Naive thymus-derived CD8-positive, alpha-beta T cell (primary cell): Measurements from ENCODE around the gene GALNT18. TPM values are rescaled to one million over a fixed set of nuclear protein-coding genes. Genes with fewer than 3 reads are reported as not detected.

Experiments used
- ATAC-seq, 2 donors: fragments of 150-1000 bp; cut with Tn5 transposase in 1 of 2; sonication (Bioruptor Pico), chemical (Tn5 transposase) in 1 of 2; 1 replicate in 1 of 2; 2 replicates in 1 of 2; pipeline ENCODE4 v1.10.0; 2021; ENCODE audit warnings: mild to moderate bottlenecking in 2 of 2, moderate library complexity in 2 of 2
- POLR2A ChIA-PET: fragments of 350-600 bp; sonication (Branson Sonifier 250); formaldehyde crosslinking; loops from one replicate; lab custom pipeline; 2021; ENCODE audit warnings: antibody characterized with exemption; lab: Charles Lee
- DNase-seq, 10 donors: peaks; one replicate each; pipeline versions ENCODE4 v3.0.0 to v3.0.0-alpha.2; 2020 to 2022
- H3K27ac Mint-ChIP-seq, 10 donors: one replicate each; pipeline ENCODE4 v1.8.0; 2020 to 2022; ENCODE audit warnings: mild to moderate bottlenecking in 10 of 10, mixed read lengths in 10 of 10, moderate library complexity in 4 of 10, inconsistent platforms in 1 of 10
- H3K27me3 Mint-ChIP-seq, 5 donors: one replicate each; pipeline ENCODE4 v1.8.0; 2021 to 2022; ENCODE audit warnings: mixed read lengths in 5 of 5
- H3K36me3 Mint-ChIP-seq, 3 donors: one replicate each; pipeline ENCODE4 v1.8.0; 2020 to 2022; ENCODE audit warnings: mixed read lengths in 3 of 3, mild to moderate bottlenecking in 2 of 3, inconsistent platforms in 1 of 3
- H3K4me1 Mint-ChIP-seq, 4 donors: one replicate each; pipeline ENCODE4 v1.8.0; 2021 to 2022; ENCODE audit warnings: mixed read lengths in 4 of 4
- H3K4me3 Mint-ChIP-seq, 10 donors: one replicate each; pipeline ENCODE4 v1.8.0; 2020 to 2022; ENCODE audit warnings: mild to moderate bottlenecking in 10 of 10, mixed read lengths in 10 of 10, moderate library complexity in 6 of 10, inconsistent platforms in 1 of 10
- H3K9me3 Mint-ChIP-seq, 9 donors: one replicate each; pipeline ENCODE4 v1.8.0; 2020 to 2022; ENCODE audit warnings: mixed read lengths in 9 of 9, mild to moderate bottlenecking in 3 of 9, inconsistent platforms in 1 of 9, moderate library complexity in 1 of 9
- polyA plus RNA-seq, 3 donors: library from polyadenylated mRNA; unstranded; fragments of 300-500 nt; fragmentation: Illumina TruSeq; gene quantifications; one replicate each; pipeline ENCODE4 v1.2.3, GENCODE V29; 2021
- total RNA-seq, 8 experiments: library from RNA in 2 of 8; stranded (reverse) in 2 of 8; gene quantifications; one replicate each; pipeline ENCODE4 v1.2.3 and lab custom pipeline; 2021 to 2026

The GALNT18 gene
- total and polyA plus RNA-seq, 5 experiments from 2014 or later, result not detected

GRCh38 chr11:11471201-11471600 is 150.6 kb downstream of the GALNT18 start:
- POLR2A ChIA-PET, result no interaction called here
- no peak for DNase-seq
- Mint-ChIP-seq H3K27ac (no peak overlapping the region), H3K36me3 (no peaks in the 10 kb centered on the region), H3K4me1 (no peaks in the 10 kb centered on the region), H3K27me3 (peaks cover 0 to 10% (median 3%) of the 10 kb centered on the region in 5 donors), H3K9me3 (no peaks in the 10 kb centered on the region), H3K4me3 (no peak overlapping the region)
- no peak for ATAC-seq

- H3K9me3 Mint-ChIP-seq, result no peaks in the 10 kb centered on the region
- H3K4me1 Mint-ChIP-seq, result no peaks in the 10 kb centered on the region
- no peak overlapping the region for H3K4me3 Mint-ChIP-seq
- H3K27ac Mint-ChIP-seq, result no peak overlapping the region
- ATAC-seq, result no peak
- no peaks in the 10 kb centered on the region for H3K36me3 Mint-ChIP-seq
- POLR2A ChIA-PET, result no interaction called here
- H3K27me3 Mint-ChIP-seq, result peaks cover 0 to 8% (median 3%) of the 10 kb centered on the region in 5 donors
- DNase-seq, result no peak
These were observed 152.9 kb downstream of the GALNT18 start for GRCh38 chr11:11468954-11469353.

GRCh38 chr11:11467312-11467711 is 154.5 kb downstream of the GALNT18 start:
- no peaks in the 10 kb centered on the region for H3K36me3 Mint-ChIP-seq
- H3K27ac Mint-ChIP-seq, result no peak overlapping the region
- DNase-seq (no peak), ATAC-seq (no peak)
- POLR2A ChIA-PET, result no interaction called here
- H3K4me3 Mint-ChIP-seq, result no peak overlapping the region
- H3K27me3 Mint-ChIP-seq, result peaks cover 0 to 8% (median 3%) of the 10 kb centered on the region in 5 donors
- H3K9me3 Mint-ChIP-seq, result no peaks in the 10 kb centered on the region
- H3K4me1 Mint-ChIP-seq, result no peaks in the 10 kb centered on the region

- DNase-seq (no peak), ATAC-seq (no peak)
- H3K4me3 Mint-ChIP-seq, result no peak overlapping the region
- H3K27ac Mint-ChIP-seq, result no peak overlapping the region
- H3K27me3 Mint-ChIP-seq, result peaks cover 0 to 3% (median 0%) of the 10 kb centered on the region in 5 donors
- no peaks in the 10 kb centered on the region for H3K36me3 Mint-ChIP-seq
- H3K9me3 Mint-ChIP-seq, result no peaks in the 10 kb centered on the region
- H3K4me1 Mint-ChIP-seq, result no peaks in the 10 kb centered on the region
- POLR2A ChIA-PET, result no interaction called here
These were observed 157.2 kb downstream of the GALNT18 start for GRCh38 chr11:11464555-11464954.

GRCh38 chr11:11463405-11463804 is 158.4 kb downstream of the GALNT18 start:
- Mint-ChIP-seq H3K9me3 (no peaks in the 10 kb centered on the region), H3K4me3 (no peak overlapping the region), H3K36me3 (no peaks in the 10 kb centered on the region), H3K4me1 (no peaks in the 10 kb centered on the region), H3K27ac (no peak overlapping the region), H3K27me3 (peaks cover 0 to 3% (median 0%) of the 10 kb centered on the region in 5 donors)
- ATAC-seq (no peak), DNase-seq (no peak)
- POLR2A ChIA-PET, result no interaction called here

GRCh38 chr11:11461473-11461872 is 160.3 kb downstream of the GALNT18 start:
- no peak for ATAC-seq
- no peaks in the 10 kb centered on the region for H3K36me3 Mint-ChIP-seq
- peaks cover 0 to 3% (median 0%) of the 10 kb centered on the region in 5 donors for H3K27me3 Mint-ChIP-seq
- H3K9me3 Mint-ChIP-seq, result no peaks in the 10 kb centered on the region
- no peak overlapping the region for H3K4me3 Mint-ChIP-seq
- POLR2A ChIA-PET, result no interaction called here
- H3K4me1 Mint-ChIP-seq, result no peaks in the 10 kb centered on the region
- H3K27ac Mint-ChIP-seq, result no peak overlapping the region
- no peak for DNase-seq

- Mint-ChIP-seq H3K9me3 (no peaks in the 10 kb centered on the region), H3K36me3 (no peaks in the 10 kb centered on the region), H3K4me1 (no peaks in the 10 kb centered on the region), H3K27me3 (peaks cover 0 to 3% (median 0%) of the 10 kb centered on the region in 5 donors), H3K4me3 (no peak overlapping the region), H3K27ac (no peak overlapping the region)
- ATAC-seq (no peak), DNase-seq (no peak)
- POLR2A ChIA-PET, result no interaction called here
These were observed 162.2 kb downstream of the GALNT18 start for GRCh38 chr11:11459578-11459977.

GRCh38 chr11:11458485-11458884 is 163.3 kb downstream of the GALNT18 start:
- no peak for ATAC-seq
- no peaks in the 10 kb centered on the region for H3K4me1 Mint-ChIP-seq
- H3K27me3 Mint-ChIP-seq, result peaks cover 0 to 3% (median 0%) of the 10 kb centered on the region in 5 donors
- H3K27ac Mint-ChIP-seq, result no peak overlapping the region
- H3K9me3 Mint-ChIP-seq, result no peaks in the 10 kb centered on the region
- DNase-seq, result no peak
- POLR2A ChIA-PET, result no interaction called here
- no peaks in the 10 kb centered on the region for H3K36me3 Mint-ChIP-seq
- H3K4me3 Mint-ChIP-seq, result no peak overlapping the region

GRCh38 chr11:11458001-11458400 is 163.8 kb downstream of the GALNT18 start:
- POLR2A ChIA-PET, result no interaction called here
- DNase-seq (no peak), ATAC-seq (no peak)
- peaks cover 0 to 3% (median 0%) of the 10 kb centered on the region in 5 donors for H3K27me3 Mint-ChIP-seq
- no peaks in the 10 kb centered on the region for H3K9me3 Mint-ChIP-seq
- H3K4me1 Mint-ChIP-seq, result no peaks in the 10 kb centered on the region
- H3K27ac Mint-ChIP-seq, result no peak overlapping the region
- H3K36me3 Mint-ChIP-seq, result no peaks in the 10 kb centered on the region
- H3K4me3 Mint-ChIP-seq, result no peak overlapping the region

- peaks cover 0 to 3% (median 0%) of the 10 kb centered on the region in 5 donors for H3K27me3 Mint-ChIP-seq
- no peak overlapping the region for H3K4me3 Mint-ChIP-seq
These were observed 164.9 kb downstream of the GALNT18 start for GRCh38 chr11:11456866-11457265.

GRCh38 chr11:11454671-11455223 is 167.1 kb downstream of the GALNT18 start:
- Mint-ChIP-seq H3K27me3 (peaks cover 0 to 1% (median 0%) of the 10 kb centered on the region in 5 donors), H3K27ac (no peak overlapping the region), H3K36me3 (no peaks in the 10 kb centered on the region), H3K9me3 (no peaks in the 10 kb centered on the region), H3K4me1 (no peaks in the 10 kb centered on the region), H3K4me3 (no peak overlapping the region)
- POLR2A ChIA-PET, result no interaction called here
- DNase-seq (no peak), ATAC-seq (no peak)

More at GRCh38 chr11:11456866-11457265, 164.9 kb downstream of the GALNT18 start:
- Mint-ChIP-seq H3K9me3 (no peaks in the 10 kb centered on the region), H3K36me3 (no peaks in the 10 kb centered on the region), H3K27ac (no peak overlapping the region), H3K4me1 (no peaks in the 10 kb centered on the region)
- no peak for DNase-seq
- POLR2A ChIA-PET, result no interaction called here
- no peak for ATAC-seq

- no peak overlapping the region for H3K4me3 Mint-ChIP-seq
- H3K9me3 Mint-ChIP-seq, result no peaks in the 10 kb centered on the region
- POLR2A ChIA-PET, result no interaction called here
- no peak overlapping the region for H3K27ac Mint-ChIP-seq
- no peaks in the 10 kb centered on the region for H3K4me1 Mint-ChIP-seq
- no peak for DNase-seq
- ATAC-seq, result no peak
- peaks cover 0 to 10% (median 3%) of the 10 kb centered on the region in 5 donors for H3K27me3 Mint-ChIP-seq
- no peaks in the 10 kb centered on the region for H3K36me3 Mint-ChIP-seq
These were observed 170.3 kb downstream of the GALNT18 start for GRCh38 chr11:11451501-11452005.

GRCh38 chr11:11450744-11451362 is 171.0 kb downstream of the GALNT18 start:
- no peaks in the 10 kb centered on the region for H3K36me3 Mint-ChIP-seq
- POLR2A ChIA-PET, result no interaction called here
- DNase-seq, result no peak
- H3K9me3 Mint-ChIP-seq, result no peaks in the 10 kb centered on the region
- H3K27ac Mint-ChIP-seq, result no peak overlapping the region
- peaks cover 0 to 14% (median 3%) of the 10 kb centered on the region in 5 donors for H3K27me3 Mint-ChIP-seq
- no peak overlapping the region for H3K4me3 Mint-ChIP-seq
- H3K4me1 Mint-ChIP-seq, result no peaks in the 10 kb centered on the region
- no peak for ATAC-seq
